GM21528 (cell line): ENCODE results near the gene THAP12.
"Not testable (repeated sequence)": the region's sequence is repeated elsewhere in the genome, so short reads cannot be mapped to it uniquely, and the experiment has no call there.

Experiments
- ATAC-seq: cut with Tn5 transposase; IDR thresholded peaks from one replicate; pipeline ENCODE4 v1.9.1; 2021; ENCODE audit warnings: mild to moderate bottlenecking, moderate library complexity; ENCODE audit not compliant: unreplicated experiment, low FRiP score

THAP12 gene

GRCh38 chr11:76329983-76330382 lies 50.9 kb downstream of the THAP12 start:
- ATAC-seq, result no peak

GRCh38 chr11:76329084-76329648 lies 51.8 kb downstream of the THAP12 start:
- no peak for ATAC-seq

- no peak for ATAC-seq
These were observed 53.1 kb downstream of the THAP12 start for GRCh38 chr11:76327756-76328388.

- no peak for ATAC-seq
These were observed 53.7 kb downstream of the THAP12 start for GRCh38 chr11:76327202-76327601.

- ATAC-seq, result no peak
These were observed 55.7 kb downstream of the THAP12 start for GRCh38 chr11:76325185-76325584.

GRCh38 chr11:76323804-76324203 lies 57.1 kb downstream of the THAP12 start:
- no peak for ATAC-seq

- ATAC-seq, result not testable (repeated sequence)
These were observed 57.6 kb downstream of the THAP12 start for GRCh38 chr11:76323375-76323774.

- no peak for ATAC-seq
These were observed 58.0 kb downstream of the THAP12 start for GRCh38 chr11:76322942-76323341.

GRCh38 chr11:76322540-76322939 lies 58.4 kb downstream of the THAP12 start:
- no peak for ATAC-seq

- no peak for ATAC-seq
These were observed 59.0 kb downstream of the THAP12 start for GRCh38 chr11:76321820-76322524.

- no peak for ATAC-seq
These were observed 59.6 kb downstream of the THAP12 start for GRCh38 chr11:76321340-76321739.

- ATAC-seq, result no peak
These were observed 60.0 kb downstream of the THAP12 start for GRCh38 chr11:76320929-76321328.

GRCh38 chr11:76319798-76320197 lies 61.1 kb downstream of the THAP12 start:
- ATAC-seq, result not testable (repeated sequence)

- ATAC-seq, result no peak
These were observed 62.1 kb downstream of the THAP12 start for GRCh38 chr11:76318744-76319384.

- no peak for ATAC-seq
These were observed 63.6 kb downstream of the THAP12 start for GRCh38 chr11:76317296-76317695.

- no peak for ATAC-seq
These were observed 64.2 kb downstream of the THAP12 start for GRCh38 chr11:76316726-76317125.

- ATAC-seq, result no peak
These were observed 65.6 kb downstream of the THAP12 start for GRCh38 chr11:76315182-76315853.

GRCh38 chr11:76314741-76315090 lies 66.2 kb downstream of the THAP12 start:
- ATAC-seq, result no peak

- ATAC-seq, result no peak
These were observed 66.8 kb downstream of the THAP12 start for GRCh38 chr11:76313913-76314740.

GRCh38 chr11:76313271-76313670 lies 67.7 kb downstream of the THAP12 start:
- ATAC-seq, result no peak
